ENCODE results near the gene TRIM65. TPM values are rescaled to one million over a fixed set of nuclear protein-coding genes. Genes with fewer than 3 reads are reported as not detected.
A peak's percentile ranks its signal among the peaks of the same experiment; 100 is the strongest.

Gene TRIM65
- total and polyA plus RNA-seq, 2 of the 13 experiments (the other 11 are each of a cell fraction or from before 2014, with no cell fraction given) = 10.3 to 22.4 TPM

GRCh38 chr17:75896415-75897159 is at the start of gene TRIM65 (continued):
- TF ChIP-seq KIAA2018 (CRISPR knock-in tag; IDR thresholded peaks at IDR 0.05; ENCODE audit: borderline replicate concordance) = no peak; the same call in 1 of the 2 replicates
- no peak for TF ChIP-seq PLRG1 (conservative IDR thresholded peaks at IDR 0.05)
- no peak for TF ChIP-seq SMAD9 (CRISPR knock-in tag; IDR thresholded peaks at IDR 0.05)
- no peak for TF ChIP-seq MLX (CRISPR knock-in tag; IDR thresholded peaks at IDR 0.05)
- TF ChIP-seq ZBTB10 (CRISPR knock-in tag; IDR thresholded peaks at IDR 0.05; ENCODE audit: borderline replicate concordance) = peak; percentile 25; the same call in 1 of the 2 replicates
- no peak for TF ChIP-seq HOXA7 (CRISPR knock-in tag; IDR thresholded peaks at IDR 0.05)
- TF ChIP-seq RFX5 (IDR thresholded peaks at IDR 0.05; ENCODE audit: low read depth, low read length) = no peak
- peak; percentile 22 for TF ChIP-seq ZNF607 (CRISPR knock-in tag; IDR thresholded peaks at IDR 0.05; ENCODE audit: borderline replicate concordance)
- TF ChIP-seq JARID2 (CRISPR knock-in tag; IDR thresholded peaks at IDR 0.05; ENCODE audit: insufficient replicate concordance) = no peak
- TF ChIP-seq REXO4 (CRISPR knock-in tag; IDR thresholded peaks at IDR 0.05; ENCODE audit: borderline replicate concordance) = no peak
- peak; percentile 75; the same call in 1 of the 2 replicates for TF ChIP-seq DR1 (CRISPR knock-in tag; IDR thresholded peaks at IDR 0.05)
- TF ChIP-seq ZNF274 (CRISPR knock-in tag; IDR thresholded peaks at IDR 0.05) = no peak; the same call in none of the 2 replicates
- TF ChIP-seq RBFOX2 (IDR thresholded peaks at IDR 0.05; ENCODE audit: low read depth, low read length) = peak; percentile 93
- no peak; the same call in 1 of the 2 replicates for TF ChIP-seq TSC22D2 (CRISPR knock-in tag; IDR thresholded peaks at IDR 0.05; ENCODE audit: borderline replicate concordance)

Measured in HepG2 (cell line).